ENCODE measurements around the gene CCDC34. TPM values are rescaled to one million over a fixed set of nuclear protein-coding genes. Genes with fewer than 3 reads are reported as not detected.
A peak's percentile ranks its signal among the peaks of the same experiment; 100 is the strongest.

Gene CCDC34
- total and polyA plus RNA-seq, 2 experiments from 2014 or later: 10.1 to 56.0 TPM

- TF ChIP-seq NANOG (IDR thresholded peaks at IDR 0.05; ENCODE audit: borderline replicate concordance) (no peak), JUNB (IDR thresholded peaks at IDR 0.05; ENCODE audit: unreplicated experiment) (no peak), EZH2 (IDR thresholded peaks at IDR 0.05; ENCODE audit: low read depth, unreplicated experiment) (no peak)
Measured at GRCh38 chr11:27392278-27393114, 29.5 kb upstream of the CCDC34 start (continued).

DNA sequence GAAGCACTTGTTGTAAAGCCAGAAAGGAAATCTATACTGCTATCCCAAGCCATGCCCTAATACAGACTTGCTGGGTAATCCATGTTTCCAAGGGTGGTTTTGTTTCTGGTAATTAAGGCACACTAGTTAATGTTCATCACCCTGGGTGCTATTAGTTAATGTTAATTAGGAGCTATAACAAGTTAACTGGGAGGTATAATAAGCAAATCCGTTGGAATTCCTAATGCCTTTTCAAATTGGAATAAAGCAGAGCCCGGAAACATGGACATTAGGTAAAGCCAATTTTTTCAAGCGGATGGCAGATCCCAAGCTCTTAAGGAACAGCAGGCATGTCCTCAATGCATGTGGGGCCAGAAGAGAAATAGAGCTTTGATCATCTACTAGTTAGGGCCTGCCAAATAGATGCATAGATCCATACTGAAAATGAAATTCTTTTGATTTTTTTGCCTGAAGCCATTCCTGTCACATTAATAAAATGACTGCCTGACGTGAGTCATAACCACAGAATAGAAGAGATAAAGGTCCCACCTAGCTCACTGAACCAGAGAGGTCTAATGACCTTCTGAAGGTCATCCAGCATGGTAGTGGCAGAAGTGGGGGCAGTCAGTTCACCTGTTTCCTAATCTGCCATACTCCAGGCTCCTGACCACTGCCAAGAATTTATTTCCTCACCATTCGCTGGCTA lies 28.5 kb upstream of the CCDC34 start:
- ATAC-seq (no peak), DNase-seq (ENCODE audit: low spot score) (no peak)
- TF ChIP-seq EZH2phosphoT487 (IDR thresholded peaks at IDR 0.05; ENCODE audit: unreplicated experiment) (no peak), POLR2AphosphoS5 (IDR thresholded peaks at IDR 0.05; ENCODE audit: low read depth) (no peak), CTCF (conservative IDR thresholded peaks at IDR 0.05; ENCODE audit: low read depth in 2 of 2) (no peak)
- Mint-ChIP-seq H3K27ac (peak overlapping the region; percentile 73; the same call in 1 of the 2 replicates), H3K9me3 (no peaks in the 10 kb centered on the region), H3K36me3 (ENCODE audit: low read depth) (no peaks in the 10 kb centered on the region), H3K27me3 (ENCODE audit: insufficient read depth, low read depth, poor library complexity) (no peaks in the 10 kb centered on the region), H3K4me1 (peaks cover 85% of the 10 kb centered on the region), H3K4me3 (no peak overlapping the region)
- Histone ChIP-seq H2AFZ (no peak overlapping the region), H3K79me2 (replicated peaks; ENCODE audit: insufficient read depth) (peaks cover 62% of the 10 kb centered on the region), H3K4me3 (no peak overlapping the region), H3K27ac (ENCODE audit: low read depth) (peak overlapping the region; percentile 45; the same call in 1 of the 2 replicates), H3K27me3 (ENCODE audit: insufficient read depth) (no peaks in the 10 kb centered on the region), H3K4me1 (ENCODE audit: insufficient read depth) (peaks cover 95% of the 10 kb centered on the region), H3K4me2 (0 out of 2 replicates have a peak overlapping the region, but pooled peaks have one; percentile 15), H4K20me1 (replicated peaks; ENCODE audit: insufficient read depth) (peaks cover 5% of the 10 kb centered on the region; the same call in 1 of the 2 replicates), H3K9me2 (ENCODE audit: insufficient read depth) (no peaks in the 10 kb centered on the region), H3F3A (replicated peaks; ENCODE audit: low read depth) (no peaks in the 10 kb centered on the region), H3K36me3 (ENCODE audit: insufficient read depth) (no peaks in the 10 kb centered on the region)

DNA sequence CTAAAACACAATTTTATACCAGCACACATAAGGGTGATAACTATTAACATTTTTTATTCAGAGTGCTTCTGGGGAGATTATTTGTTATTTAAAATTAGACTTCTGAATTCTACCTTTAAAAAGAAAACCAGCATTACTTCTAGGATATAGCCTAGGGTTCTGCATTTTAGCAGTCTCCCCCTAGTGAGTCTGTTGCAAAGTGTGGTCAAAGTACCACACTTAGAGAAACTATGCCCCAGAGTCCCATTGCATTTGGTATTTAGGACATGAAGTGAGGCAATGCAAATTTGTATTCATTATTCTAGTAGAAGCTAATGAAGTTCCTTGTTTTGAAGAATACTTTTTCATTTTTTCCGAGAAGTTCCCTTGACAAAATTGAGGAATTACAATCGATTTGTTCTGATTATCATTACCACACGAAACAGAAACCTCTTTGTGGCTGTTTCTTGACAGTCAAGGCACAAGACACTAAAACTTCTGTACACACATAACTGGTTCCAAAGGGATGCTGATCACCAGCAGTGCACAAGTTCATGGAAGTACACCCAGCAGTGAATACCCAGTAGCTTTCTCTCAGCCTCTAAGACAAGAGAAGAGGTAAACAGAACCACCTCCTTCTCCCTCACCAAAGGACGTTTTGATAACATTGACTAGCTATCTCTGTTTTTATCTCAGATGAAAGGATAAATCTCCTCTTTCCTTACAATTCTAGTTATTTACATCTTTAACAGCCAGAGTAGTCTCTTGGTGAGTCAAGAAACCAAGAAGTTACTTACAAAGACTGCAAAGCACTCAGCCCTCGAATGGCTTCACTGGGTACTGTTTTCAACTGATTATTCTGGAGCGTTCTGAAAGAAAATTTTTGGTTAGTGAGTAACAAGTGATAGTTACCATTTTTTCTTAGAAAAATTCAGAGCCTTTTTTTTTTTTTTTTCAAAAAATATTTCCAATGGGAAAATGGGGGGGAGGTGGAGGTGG lies 27.6 kb upstream of the CCDC34 start:
- TF ChIP-seq CTCF (conservative IDR thresholded peaks at IDR 0.05; ENCODE audit: low read depth in 2 of 2) (peak; percentile 43 to 58), ZNF331 (CRISPR knock-in tag; IDR thresholded peaks at IDR 0.05; ENCODE audit: low read depth) (no peak)
- DNase-seq (ENCODE audit: low spot score): peak; percentile 49
- H3K4me1 ChIP-seq (ENCODE audit: insufficient read depth): peaks cover 88% of the 10 kb centered on the region
- H3K4me2 ChIP-seq: 0 out of 2 replicates have a peak overlapping the region, but pooled peaks have one; percentile 15
- no peaks in the 10 kb centered on the region for H3K9me2 ChIP-seq (ENCODE audit: insufficient read depth)
- no peak overlapping the region for H3K4me3 ChIP-seq
- no peaks in the 10 kb centered on the region for H3K27me3 ChIP-seq (ENCODE audit: insufficient read depth)
- peak overlapping the region; percentile 52 for H3K27ac ChIP-seq (ENCODE audit: low read depth)
- no peaks in the 10 kb centered on the region for H3K27me3 Mint-ChIP-seq (ENCODE audit: insufficient read depth, low read depth, poor library complexity)
- no peaks in the 10 kb centered on the region for H3K36me3 Mint-ChIP-seq (ENCODE audit: low read depth)
- no peak overlapping the region for H3K27ac Mint-ChIP-seq
- no peaks in the 10 kb centered on the region for H3K9me3 Mint-ChIP-seq
- no peak overlapping the region for H3K4me3 Mint-ChIP-seq
- peaks cover 82% of the 10 kb centered on the region for H3K4me1 Mint-ChIP-seq
- H3K79me2 ChIP-seq (replicated peaks; ENCODE audit: insufficient read depth): peaks cover 56% of the 10 kb centered on the region
- H3K36me3 ChIP-seq (ENCODE audit: insufficient read depth): no peaks in the 10 kb centered on the region
- peak; percentile 56 for ATAC-seq
- no peaks in the 10 kb centered on the region for H3F3A ChIP-seq (replicated peaks; ENCODE audit: low read depth)
- no peak overlapping the region for H2AFZ ChIP-seq
- no peaks in the 10 kb centered on the region; the same call in 1 of the 2 replicates for H4K20me1 ChIP-seq (replicated peaks; ENCODE audit: insufficient read depth)

All from GM23338 (cell line).